H1 (cell line): ENCODE results near the gene FGR. TPM values are rescaled to one million over a fixed set of nuclear protein-coding genes. Genes with fewer than 3 reads are reported as not detected.

Experiments
- CTCF ChIA-PET: fragments of 300-600 bp; sonication (Branson Sonifier 250); formaldehyde crosslinking; loops from one replicate; lab custom pipeline; 2021; ENCODE audit not compliant: partially characterized antibody; lab: Charles Lee
- POLR2A ChIA-PET: fragments of 300-600 bp; sonication (Branson Sonifier 250); formaldehyde crosslinking; loops from one replicate; lab custom pipeline; 2021; ENCODE audit warnings: inconsistent platforms; ENCODE audit not compliant: partially characterized antibody; lab: Charles Lee
- DNase-seq, 2 experiments: peaks; one replicate each; pipeline versions ENCODE4 v3.0.0 to v3.0.0-alpha.2; 2010 to 2022; ENCODE audit warnings: low spot score in 2 of 2, low read depth in 1 of 2, mixed read lengths in 1 of 2
- FAIRE-seq: peaks from 2 replicates; lab custom pipeline; 2011; peaks lifted over from hg19 to GRCh38; lab: Jason Lieb, UNC
- H2AFZ ChIP-seq: 2 replicates; pipeline ENCODE4 v1.8.1; 2012; ENCODE audit warnings: low read length, inconsistent platforms
- H2AK5ac ChIP-seq: 2 replicates; pipeline ENCODE4 v1.6.1; 2013; ENCODE audit warnings: low read depth, low read length
- H2BK120ac ChIP-seq: replicated peaks from 2 replicates; pipeline ENCODE3; 2013; ENCODE audit warnings: low read depth, low read length, inconsistent platforms
- H2BK12ac ChIP-seq: 2 replicates; pipeline ENCODE4 v1.6.1; 2013; ENCODE audit warnings: low read depth, low read length
- H2BK15ac ChIP-seq: 2 replicates; pipeline ENCODE4 v1.6.1; 2013; ENCODE audit warnings: low read length
- H2BK20ac ChIP-seq: 2 replicates; pipeline ENCODE4 v1.6.1; 2013; ENCODE audit warnings: low read length
- H2BK5ac ChIP-seq: 2 replicates; pipeline ENCODE4 v1.6.1; 2013; ENCODE audit warnings: low read depth, low read length
- H3K14ac ChIP-seq: 2 replicates; pipeline ENCODE4 v1.6.1; 2013; ENCODE audit warnings: inconsistent platforms; ENCODE audit not compliant: insufficient read length
- H3K18ac ChIP-seq: 2 replicates; pipeline ENCODE4 v1.6.1; 2013; ENCODE audit warnings: low read length; ENCODE audit errors: extremely low read depth
- H3K23ac ChIP-seq: 2 replicates; pipeline ENCODE4 v1.6.1; 2013; ENCODE audit warnings: inconsistent platforms; ENCODE audit not compliant: insufficient read length
- H3K23me2 ChIP-seq: 2 replicates; pipeline ENCODE4 v1.6.1; 2013; ENCODE audit warnings: low read depth, low read length
- H3K27ac ChIP-seq: 2 replicates; pipeline ENCODE4 v1.6.1; 2011; ENCODE audit warnings: low read depth, low read length, inconsistent platforms
- H3K27me3 ChIP-seq, 4 experiments: replicated peaks in 1 of 4; 1 replicate in 1 of 4; 2 replicates in 3 of 4; pipeline versions ENCODE4 v1.6.1 to v1.8.1; 2011 to 2013; ENCODE audit warnings: low read length in 3 of 4, mild to moderate bottlenecking in 3 of 4, inconsistent platforms in 2 of 4, mixed read lengths in 2 of 4, moderate library complexity in 1 of 4; ENCODE audit not compliant: control insufficient read depth in 3 of 4, insufficient read depth in 3 of 4; ENCODE audit errors: extremely low read depth in 1 of 4
- H3K36me3 ChIP-seq, 4 experiments: 2 replicates each; pipeline versions ENCODE4 v1.6.1 to v1.8.1; 2011 to 2013; ENCODE audit warnings: mild to moderate bottlenecking in 4 of 4, low read length in 3 of 4, moderate library complexity in 2 of 4, control low read depth in 1 of 4, inconsistent platforms in 1 of 4; ENCODE audit not compliant: insufficient read depth in 4 of 4, control insufficient read depth in 2 of 4
- H3K4ac ChIP-seq: replicated peaks from 2 replicates; pipeline ENCODE3; 2013; ENCODE audit warnings: low read length, low read depth, mixed read lengths, inconsistent platforms; ENCODE audit not compliant: insufficient read length
- H3K4me1 ChIP-seq, 4 experiments: replicated peaks in 1 of 4; 1 replicate in 1 of 4; 2 replicates in 3 of 4; pipeline versions ENCODE4 v1.6.1 to v1.8.1; 2011 to 2013; ENCODE audit warnings: low read length in 3 of 4, inconsistent platforms in 2 of 4, mixed read lengths in 1 of 4; ENCODE audit not compliant: insufficient read depth in 4 of 4, control insufficient read depth in 3 of 4
- H3K4me2 ChIP-seq, 2 experiments: 2 replicates each; pipeline versions ENCODE4 v1.6.1 to v1.8.1; 2011 to 2013; ENCODE audit warnings: low read depth in 2 of 2, low read length in 2 of 2, control low read depth in 1 of 2, inconsistent platforms in 1 of 2, mild to moderate bottlenecking in 1 of 2; ENCODE audit not compliant: insufficient read depth in 1 of 2
- H3K4me3 ChIP-seq, 4 experiments: fragments of 200-600, 300-600 bp in 1 of 4; sonication (generic), shearing (Covaris generic), sonication (Bioruptor Twin) in 1 of 4; 2 replicates each; pipeline versions ENCODE4 v1.5.1 to v1.8.1; 2011 to 2016; ENCODE audit warnings: low read length in 4 of 4, low read depth in 3 of 4, control low read depth in 2 of 4, inconsistent platforms in 2 of 4, mild to moderate bottlenecking in 2 of 4, mixed read lengths in 1 of 4, moderate library complexity in 1 of 4; ENCODE audit not compliant: insufficient read depth in 2 of 4; ENCODE audit errors: extremely low read depth in 1 of 4
- H3K56ac ChIP-seq: replicated peaks from 2 replicates; pipeline ENCODE3; 2013; ENCODE audit warnings: low read depth, mild to moderate bottlenecking, mixed read lengths, low read length, inconsistent platforms; ENCODE audit not compliant: insufficient read length
- H3K79me1 ChIP-seq: 2 replicates; pipeline ENCODE4 v1.6.1; 2013; ENCODE audit warnings: low read depth, low read length, control low read depth
- H3K79me2 ChIP-seq, 2 experiments: 2 replicates each; pipeline versions ENCODE4 v1.6.1 to v1.8.1; 2012 to 2013; ENCODE audit warnings: low read length in 2 of 2, mild to moderate bottlenecking in 2 of 2, inconsistent platforms in 1 of 2; ENCODE audit not compliant: insufficient read depth in 2 of 2, control insufficient read depth in 1 of 2
- H3K9ac ChIP-seq, 4 experiments: replicated peaks in 1 of 4; 1 replicate in 1 of 4; 2 replicates in 3 of 4; pipeline versions ENCODE4 v1.6.1 to v1.8.1; 2011 to 2013; ENCODE audit warnings: low read depth in 3 of 4, low read length in 3 of 4, control low read depth in 2 of 4, mild to moderate bottlenecking in 2 of 4, moderate library complexity in 2 of 4, inconsistent platforms in 1 of 4; ENCODE audit errors: extremely low read depth in 1 of 4
- H3K9me3 ChIP-seq, 2 experiments: 2 replicates each; pipeline versions ENCODE4 v1.6.1 to v1.8.1; 2012 to 2013; ENCODE audit warnings: mild to moderate bottlenecking in 2 of 2, moderate library complexity in 2 of 2, control low read depth in 1 of 2, inconsistent platforms in 1 of 2, low read depth in 1 of 2, low read length in 1 of 2, mixed read lengths in 1 of 2; ENCODE audit not compliant: insufficient read depth in 2 of 2
- H4K20me1 ChIP-seq, 2 experiments: replicated peaks in 1 of 2; 2 replicates each; pipeline versions ENCODE3 to v1.8.1; 2011 to 2013; ENCODE audit warnings: inconsistent platforms in 2 of 2, low read length in 2 of 2, mild to moderate bottlenecking in 1 of 2; ENCODE audit not compliant: insufficient read depth in 2 of 2, control insufficient read depth in 1 of 2
- H4K5ac ChIP-seq: 2 replicates; pipeline ENCODE4 v1.6.1; 2013; ENCODE audit warnings: low read length, low read depth, mixed read lengths, inconsistent platforms; ENCODE audit not compliant: insufficient read length
- H4K8ac ChIP-seq: 2 replicates; pipeline ENCODE4 v1.8.0; 2013; ENCODE audit warnings: mild to moderate bottlenecking, moderate library complexity, low read length, inconsistent platforms; ENCODE audit not compliant: insufficient read depth; ENCODE audit errors: extremely low read depth
- H4K91ac ChIP-seq: replicated peaks from 2 replicates; pipeline ENCODE3; 2013; ENCODE audit warnings: low read length, mixed read lengths, inconsistent platforms; ENCODE audit not compliant: insufficient read length
- ATF3 ChIP-seq: IDR thresholded peaks from 2 replicates; pipeline ENCODE4 v1.6.1; 2011; ENCODE audit warnings: low read depth, mild to moderate bottlenecking, low read length; ENCODE audit not compliant: insufficient read depth
- CEBPB ChIP-seq: IDR thresholded peaks from 2 replicates; pipeline ENCODE4 v1.6.1; 2012; ENCODE audit warnings: low read depth, low read length
- EP300 ChIP-seq, 2 experiments: IDR thresholded peaks; 1 replicate in 1 of 2; 2 replicates in 1 of 2; pipeline ENCODE4 v1.6.1; 2011 to 2012; ENCODE audit warnings: low read depth in 2 of 2, low read length in 2 of 2, mild to moderate bottlenecking in 2 of 2, borderline replicate concordance in 1 of 2, inconsistent platforms in 1 of 2, moderate library complexity in 1 of 2
- EZH2 ChIP-seq: fragments of 200-600 bp; sonication (generic); IDR thresholded peaks from 2 replicates; pipeline ENCODE4 v1.7.1; 2012; ENCODE audit warnings: low read depth, mild to moderate bottlenecking, moderate library complexity, low read length, inconsistent platforms; ENCODE audit not compliant: severe bottlenecking
- FOSL1 ChIP-seq: IDR thresholded peaks from 2 replicates; pipeline ENCODE4 v1.6.1; 2011; ENCODE audit warnings: mild to moderate bottlenecking, low read depth, low read length, moderate library complexity; ENCODE audit not compliant: insufficient read depth
- KDM4A ChIP-seq: IDR thresholded peaks from one replicate; pipeline ENCODE4 v1.7.1; 2012; ENCODE audit warnings: low read depth, mild to moderate bottlenecking, moderate library complexity, low read length, inconsistent platforms; ENCODE audit not compliant: severe bottlenecking
- NRF1 ChIP-seq: IDR thresholded peaks from 2 replicates; pipeline ENCODE4 v1.6.1; 2011; ENCODE audit warnings: mild to moderate bottlenecking, low read depth, low read length, improper control_type of control experiment
- POU5F1 ChIP-seq: IDR thresholded peaks from 2 replicates; pipeline ENCODE4 v1.6.1; 2011; ENCODE audit warnings: low read depth, mild to moderate bottlenecking, low read length, moderate library complexity
- RNF2 ChIP-seq: fragments of 200-900, 300-1000 bp; sonication (generic); IDR thresholded peaks from 2 replicates; pipeline ENCODE4 v1.7.1; 2016; ENCODE audit warnings: borderline replicate concordance, low read depth, mild to moderate bottlenecking, antibody characterized with exemption, low read length; ENCODE audit not compliant: poor library complexity, severe bottlenecking; ENCODE audit errors: missing control alignments
- SAP30 ChIP-seq: fragments of 300-600 bp; sonication (generic); IDR thresholded peaks from 2 replicates; pipeline ENCODE4 v1.7.1; 2012; ENCODE audit warnings: low read length, moderate library complexity, mild to moderate bottlenecking, inconsistent platforms; ENCODE audit not compliant: insufficient read depth, insufficient replicate concordance
- TAF7 ChIP-seq: optimal IDR thresholded peaks from 2 replicates; pipeline ENCODE3; 2011; ENCODE audit warnings: low read depth, mild to moderate bottlenecking, inconsistent platforms, low read length, moderate library complexity, borderline replicate concordance
- WGBS, 2 experiments: shearing (Covaris generic) in 1 of 2; methylation state at CpG; one replicate each; pipeline versions ENCODE4 v1.1.6 to v1.1.7; 2013 to 2015; ENCODE audit warnings: low lambda C conversion rate in 2 of 2, mixed read lengths in 2 of 2, inconsistent platforms in 1 of 2, low coverage in 1 of 2, missing lambda C conversion rate in 1 of 2; ENCODE audit not compliant: insufficient replicate concordance in 2 of 2, insufficient coverage in 1 of 2, insufficient read length in 1 of 2; ENCODE audit errors: extremely low coverage in 1 of 2, missing lambda C conversion rate in 1 of 2; 5-methylcytosine and 5-hydroxymethylcytosine counted together
- polyA plus RNA-seq, 7 experiments: library from polyadenylated mRNA; depleted of rRNA in 3 of 7; stranded (reverse) in 5 of 7; unstranded in 2 of 7; fragments of >200 nt in 5 of 7; fragments of 200-250 nt in 2 of 7; gene quantifications; 1 replicate in 5 of 7; 2 replicates in 1 of 7; 4 replicates in 1 of 7; pipeline versions ENCODE4 v1.2.1 to v1.2.3, GENCODE V29; 2011 to 2013; ENCODE audit warnings: missing spikeins in 2 of 7, mixed read lengths in 2 of 7
- total RNA-seq: library from RNA; stranded (reverse); fragmentation: NEBNext Ultra II Directional; extraction: Animal tissue kit (Norgen Biotek cat#: 25700); gene quantifications from 2 replicates; pipeline ENCODE4 v1.2.1, GENCODE V29; 2021

FGR gene
- total and polyA plus RNA-seq, 2 of the 8 experiments (the other 6 are each of a cell fraction or from before 2014, with no cell fraction given) = 0.22 to 0.95 TPM

GRCh38 chr1:27567146-27567526, 67.8 kb downstream of the FGR start:
- Histone ChIP-seq H2BK20ac (0 out of 2 replicates have a peak overlapping the region, but pooled peaks have one; percentile 15), H3K9ac (no peak overlapping the region), H3K4me2 (no peak overlapping the region), H3K23me2 (0 out of 2 replicates have a peak, but pooled peaks cover 6% of the 10 kb centered on the region), H3K56ac (no peak overlapping the region), H2AK5ac (no peak overlapping the region; the same call in 1 of the 2 replicates), H3K79me2 (peaks cover 0 to 45% of the 10 kb centered on the region in 2 experiments; a peak in 1 of 4 replicates), H3K14ac (no peak overlapping the region), H2BK5ac (no peak overlapping the region), H2AFZ (no peak overlapping the region), H2BK12ac (no peak overlapping the region), H3K27ac (no peak overlapping the region), H3K27me3 (no peaks in the 10 kb centered on the region), H3K9me3 (no peaks in the 10 kb centered on the region), H3K4me1 (peaks cover 25 to 76% (median 65%) of the 10 kb centered on the region in 4 experiments), H4K20me1 (peaks cover 17 to 21% of the 10 kb centered on the region in 2 experiments), H2BK15ac (0 out of 2 replicates have a peak overlapping the region, but pooled peaks have one; percentile 19), H3K36me3 (no peaks in the 10 kb centered on the region), H4K91ac (no peak overlapping the region), H2BK120ac (no peak overlapping the region), H4K5ac (no peak overlapping the region), H4K8ac (no peak overlapping the region; the same call in 1 of the 2 replicates), H3K79me1 (peaks cover 12% of the 10 kb centered on the region), H3K4me3 (no peak overlapping the region), H3K18ac (no peak overlapping the region), H3K4ac (no peak overlapping the region), H3K23ac (no peak overlapping the region)
- 87% methylated on average over 15 of the region's 15 CpGs; no CpG with 5 or more reads in 1 of the 2 experiments for whole genome bisulfite sequencing, 2 experiments
- DNase-seq = no peak
- ChIA-PET CTCF (interaction anchor here (0.7 to 56.1 kb wide), 20 partner anchors 10 to 270 kb away, joined by 3 to 1807 read pairs (median 4); partner anchors contain the start of gene AHDC1), POLR2A (interaction anchor here (1.2 to 25.0 kb wide), 5 partner anchors 5 to 77 kb away, joined by 3 to 355 read pairs (median 350); partner anchors contain the start of genes AHDC1 and WASF2)
- no peak for FAIRE-seq
- no peak for TF ChIP-seq FOSL1
- TF ChIP-seq SAP30 = no peak
- TF ChIP-seq POU5F1 = no peak
- TF ChIP-seq EZH2 = no peak
- no peak for TF ChIP-seq TAF7
- no peak for TF ChIP-seq EP300 (IDR thresholded peaks at IDR 0.05; ENCODE audit: borderline replicate concordance in 1 of 2, low read depth in 2 of 2, low read length in 2 of 2)
- TF ChIP-seq KDM4A = no peak
- no peak for TF ChIP-seq RNF2
- TF ChIP-seq CEBPB = no peak
- no peak for TF ChIP-seq ATF3
- TF ChIP-seq NRF1 = no peak
